ENCODE results near the gene TRAPPC8. TPM values are rescaled to one million over a fixed set of nuclear protein-coding genes. Genes with fewer than 3 reads are reported as not detected.

TRAPPC8 gene
- total and polyA plus RNA-seq, 7 donors, result 12.6 to 50.4 (median 33.8) TPM

GRCh38 chr18:31863103-31863502, 79.8 kb downstream of the TRAPPC8 start:
- no peak for TF ChIP-seq POLR2AphosphoS5 (IDR thresholded peaks at IDR 0.05)
- TF ChIP-seq POLR2A (IDR thresholded peaks at IDR 0.05), result no peak
- no peak for TF ChIP-seq EP300 (IDR thresholded peaks at IDR 0.05)
- TF ChIP-seq CTCF (IDR thresholded peaks at IDR 0.05), result no peak
- Histone ChIP-seq H3K27me3 (no peaks in the 10 kb centered on the region), H3K9me3 (no peaks in the 10 kb centered on the region), H3K4me3 (no peak overlapping the region), H3K36me3 (peaks cover 0 to 99% (median 16%) of the 10 kb centered on the region in 4 donors), H3K4me1 (no peaks in the 10 kb centered on the region), H3K27ac (no peak overlapping the region)
- WGBS, 2 donors, result 97 to 99% methylated on average over 1 of the region's 1 CpG
- DNase-seq, result no peak
- intact Hi-C loops (cut with DNase I), result loop anchor here (10.0 kb wide), 1 partner anchor 52 kb away; no protein-coding TSS in a partner anchor

GRCh38 chr18:31860488-31860887, 82.4 kb downstream of the TRAPPC8 start:
- no peaks in the 10 kb centered on the region for H3K9me3 ChIP-seq
- no peak for DNase-seq
- intact Hi-C loops (cut with DNase I), result loop anchor here (10.0 kb wide), 1 partner anchor 54 kb away; no protein-coding TSS in a partner anchor
- H3K36me3 ChIP-seq, result peaks cover 0 to 96% (median 21%) of the 10 kb centered on the region in 4 donors
- no peak overlapping the region for H3K27ac ChIP-seq
- no peaks in the 10 kb centered on the region for H3K27me3 ChIP-seq
- TF ChIP-seq EP300 (IDR thresholded peaks at IDR 0.05), result no peak
- TF ChIP-seq CTCF (IDR thresholded peaks at IDR 0.05), result no peak
- TF ChIP-seq POLR2A (IDR thresholded peaks at IDR 0.05), result no peak
- TF ChIP-seq POLR2AphosphoS5 (IDR thresholded peaks at IDR 0.05), result no peak
- H3K4me3 ChIP-seq, result no peak overlapping the region
- no peaks in the 10 kb centered on the region for H3K4me1 ChIP-seq

GRCh38 chr18:31857526-31858106, 85.3 kb downstream of the TRAPPC8 start:
- no peaks in the 10 kb centered on the region for H3K9me3 ChIP-seq
- no peak for DNase-seq
- WGBS, 2 donors, result 72 to 90% methylated on average over 6 of the region's 6 CpGs
- intact Hi-C loops (cut with DNase I), result no loop called here
- TF ChIP-seq POLR2A (IDR thresholded peaks at IDR 0.05) (no peak), CTCF (IDR thresholded peaks at IDR 0.05) (no peak), EP300 (IDR thresholded peaks at IDR 0.05) (no peak), POLR2AphosphoS5 (IDR thresholded peaks at IDR 0.05) (no peak)
- H3K4me3 ChIP-seq, result no peak overlapping the region
- H3K27ac ChIP-seq, result no peak overlapping the region
- H3K36me3 ChIP-seq, result peaks cover 0 to 95% (median 19%) of the 10 kb centered on the region in 4 donors
- H3K4me1 ChIP-seq, result no peaks in the 10 kb centered on the region
- H3K27me3 ChIP-seq, result no peaks in the 10 kb centered on the region

GRCh38 chr18:31850844-31851243, 92.1 kb downstream of the TRAPPC8 start:
- no peak for DNase-seq
- WGBS, 2 donors, result 81 to 93% methylated on average over 1 of the region's 1 CpG
- intact Hi-C loops (cut with DNase I), result no loop called here
- H3K36me3 ChIP-seq, result peaks cover 0 to 97% (median 14%) of the 10 kb centered on the region in 4 donors
- no peak overlapping the region for H3K27ac ChIP-seq
- no peaks in the 10 kb centered on the region for H3K9me3 ChIP-seq
- TF ChIP-seq POLR2A (IDR thresholded peaks at IDR 0.05) (no peak), EP300 (IDR thresholded peaks at IDR 0.05) (no peak), POLR2AphosphoS5 (IDR thresholded peaks at IDR 0.05) (no peak), CTCF (IDR thresholded peaks at IDR 0.05) (no peak)
- no peak overlapping the region for H3K4me3 ChIP-seq
- H3K4me1 ChIP-seq, result no peaks in the 10 kb centered on the region
- H3K27me3 ChIP-seq, result no peaks in the 10 kb centered on the region

- TF ChIP-seq CTCF (IDR thresholded peaks at IDR 0.05), result no peak
- TF ChIP-seq POLR2A (IDR thresholded peaks at IDR 0.05), result no peak
- TF ChIP-seq EP300 (IDR thresholded peaks at IDR 0.05), result no peak
- no peak for TF ChIP-seq POLR2AphosphoS5 (IDR thresholded peaks at IDR 0.05)
- H3K36me3 ChIP-seq, result peaks cover 11 to 78% (median 26%) of the 10 kb centered on the region in 4 donors
These were observed 102.4 kb downstream of the TRAPPC8 start for GRCh38 chr18:31840499-31840898.

More at GRCh38 chr18:31840499-31840898, 102.4 kb downstream of the TRAPPC8 start:
- no peak overlapping the region for H3K4me3 ChIP-seq
- H3K4me1 ChIP-seq, result no peaks in the 10 kb centered on the region
- DNase-seq, result no peak
- no peaks in the 10 kb centered on the region for H3K9me3 ChIP-seq
- 93 to 96% methylated on average over 2 of the region's 2 CpGs for WGBS, 2 donors
- no peaks in the 10 kb centered on the region for H3K27me3 ChIP-seq
- no peak overlapping the region for H3K27ac ChIP-seq
- intact Hi-C loops (cut with DNase I), result no loop called here
